HG02840 (cell line): Measurements from ENCODE around the gene MASP2.
"Not testable (repeated sequence)": the region's sequence is repeated elsewhere in the genome, so short reads cannot be mapped to it uniquely, and the experiment has no call there.

ENCODE experiments used
- ATAC-seq: cut with Tn5 transposase; IDR thresholded peaks from one replicate; pipeline ENCODE4 v1.9.1; 2021; ENCODE audit warnings: mild to moderate bottlenecking, moderate library complexity, moderate number of reproducible peaks; ENCODE audit not compliant: unreplicated experiment, low FRiP score

Gene MASP2

GRCh38 chr1:11041048-11041447 is 6.0 kb downstream of the MASP2 start:
- no peak for ATAC-seq

DNA sequence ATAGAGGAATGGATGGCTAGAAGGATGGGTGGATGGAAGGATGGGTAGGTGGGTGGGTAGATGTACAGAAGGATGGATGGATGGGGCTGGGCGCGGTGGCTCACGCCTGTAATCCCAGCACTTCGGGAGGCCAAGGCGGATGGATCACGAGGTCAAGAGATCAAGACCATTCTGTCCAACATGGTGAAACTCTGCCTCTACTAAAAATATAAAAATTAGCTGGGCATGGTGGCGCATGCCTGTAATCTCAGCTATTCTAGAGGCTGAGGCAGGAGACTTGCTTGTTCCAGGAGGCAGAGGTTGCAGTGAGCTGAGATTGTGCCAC is 7.0 kb downstream of the MASP2 start:
- ATAC-seq = not testable (repeated sequence)

GRCh38 chr1:11039351-11040104 is 7.5 kb downstream of the MASP2 start:
- ATAC-seq = no peak

DNA sequence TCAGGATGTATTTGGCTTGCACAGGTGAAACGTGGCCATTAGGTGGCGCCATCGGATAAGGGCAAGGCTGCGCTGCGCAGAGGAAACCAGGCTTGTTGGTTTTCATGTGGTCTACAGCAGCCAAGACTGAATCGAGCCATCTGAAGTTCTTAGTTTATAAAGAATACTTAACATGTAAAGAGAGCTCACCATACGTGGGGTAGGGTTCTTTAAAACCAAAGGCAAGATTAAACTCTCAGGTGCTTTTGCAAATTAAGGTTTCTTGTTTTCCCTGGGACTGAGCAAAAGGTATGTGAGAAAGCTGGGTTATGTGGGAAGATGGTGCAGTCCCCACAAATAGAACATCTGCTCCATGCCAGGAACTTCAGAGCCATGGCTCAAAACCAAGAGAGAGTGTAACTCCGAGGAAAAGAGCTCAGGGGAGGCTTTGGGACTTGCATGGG is 9.3 kb downstream of the MASP2 start:
- ATAC-seq = no peak

- not testable (repeated sequence) for ATAC-seq
Measured at GRCh38 chr1:11037019-11037739, 9.9 kb downstream of the MASP2 start.

DNA sequence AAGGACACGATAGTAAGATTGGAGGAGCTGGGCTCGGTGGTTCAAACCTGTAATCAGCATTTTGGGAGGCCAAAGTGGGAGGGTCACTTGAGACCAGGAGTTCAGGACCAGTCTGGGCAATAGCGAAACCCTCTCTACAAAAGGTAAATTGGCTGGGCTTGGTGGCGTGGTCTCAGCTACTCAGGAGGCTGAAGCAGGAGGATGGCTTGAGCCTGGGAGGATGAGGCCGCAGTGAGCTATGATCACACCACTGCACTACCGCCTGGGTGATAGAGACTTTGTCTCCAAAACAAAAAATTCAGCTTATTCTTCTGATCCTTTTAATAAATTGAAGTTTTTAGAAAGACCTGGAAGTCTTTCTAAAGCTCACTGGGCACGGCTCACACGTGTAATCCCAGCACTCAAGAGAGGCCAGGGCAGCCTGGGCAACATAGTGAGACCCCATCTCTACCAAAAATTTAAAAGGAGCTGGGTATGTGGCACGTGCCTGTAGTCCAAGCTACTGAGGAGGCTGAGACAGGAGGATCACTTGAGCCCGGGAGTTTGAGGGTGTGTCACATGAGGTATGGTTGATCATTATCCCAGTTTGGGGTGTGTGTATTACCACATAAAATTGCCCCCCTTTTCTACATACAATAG is 15.3 kb downstream of the MASP2 start:
- ATAC-seq = no peak

DNA sequence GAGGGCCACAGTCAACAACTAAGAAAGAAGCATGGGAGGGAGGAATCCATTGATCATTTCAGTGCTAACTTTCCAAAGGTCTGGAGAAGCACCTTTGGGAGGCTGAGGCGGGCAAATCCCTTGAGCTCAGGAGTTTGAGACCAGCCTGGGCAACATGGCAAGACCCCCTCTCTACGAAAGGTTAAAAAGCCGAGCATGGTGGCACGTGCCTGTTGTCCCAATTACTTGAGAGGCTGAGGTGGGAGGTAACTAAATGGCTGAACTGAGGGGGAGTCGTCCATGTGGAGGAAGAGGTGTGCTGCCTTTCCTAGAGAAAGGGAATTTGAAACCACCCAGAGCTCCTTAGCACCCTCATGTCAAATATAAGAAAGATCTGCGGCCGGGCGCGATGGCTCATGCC is 16.2 kb downstream of the MASP2 start:
- no peak for ATAC-seq

DNA sequence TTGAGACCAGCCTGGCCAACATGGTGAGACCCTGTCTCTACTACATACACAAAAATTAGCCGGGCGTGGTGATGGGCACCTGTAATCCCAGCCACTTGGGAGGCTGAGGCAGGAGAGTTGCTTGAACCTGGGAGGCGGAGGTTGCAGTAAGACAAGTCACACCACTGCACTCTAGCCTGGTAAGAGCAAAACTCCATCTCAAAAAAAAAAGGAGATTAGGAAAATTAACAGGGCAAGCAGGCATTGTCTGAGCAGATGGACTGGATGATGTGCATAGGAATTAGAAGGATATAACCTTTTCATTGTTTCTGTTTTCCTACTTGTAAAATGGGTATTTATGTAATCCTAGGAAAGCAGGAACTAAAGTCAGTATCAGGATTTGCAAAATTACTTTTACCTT is 19.0 kb downstream of the MASP2 start:
- ATAC-seq = no peak

GRCh38 chr1:11027316-11027715 is 19.7 kb downstream of the MASP2 start:
- ATAC-seq = no peak

- no peak for ATAC-seq
Measured at GRCh38 chr1:11026903-11027302, 20.1 kb downstream of the MASP2 start.

- ATAC-seq = no peak
Measured at GRCh38 chr1:11026052-11026451, 21.0 kb downstream of the MASP2 start.

GRCh38 chr1:11025618-11026017 is 21.4 kb downstream of the MASP2 start:
- no peak for ATAC-seq

DNA sequence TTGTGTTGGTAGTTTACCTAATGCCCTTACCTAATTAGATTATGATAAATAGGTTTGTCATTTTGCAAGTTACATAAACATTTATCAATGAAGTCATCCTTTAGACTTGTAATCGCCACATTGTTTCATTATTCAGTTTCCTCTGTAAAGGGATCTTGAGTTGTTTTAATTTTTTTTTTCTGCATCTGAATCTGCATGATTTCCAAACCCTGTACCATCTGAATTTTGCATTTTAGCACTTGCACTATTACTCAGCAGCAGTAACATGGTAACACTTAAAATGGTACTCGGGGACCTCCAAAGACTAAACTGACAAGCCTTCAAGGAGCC is 22.2 kb downstream of the MASP2 start:
- no peak for ATAC-seq

DNA sequence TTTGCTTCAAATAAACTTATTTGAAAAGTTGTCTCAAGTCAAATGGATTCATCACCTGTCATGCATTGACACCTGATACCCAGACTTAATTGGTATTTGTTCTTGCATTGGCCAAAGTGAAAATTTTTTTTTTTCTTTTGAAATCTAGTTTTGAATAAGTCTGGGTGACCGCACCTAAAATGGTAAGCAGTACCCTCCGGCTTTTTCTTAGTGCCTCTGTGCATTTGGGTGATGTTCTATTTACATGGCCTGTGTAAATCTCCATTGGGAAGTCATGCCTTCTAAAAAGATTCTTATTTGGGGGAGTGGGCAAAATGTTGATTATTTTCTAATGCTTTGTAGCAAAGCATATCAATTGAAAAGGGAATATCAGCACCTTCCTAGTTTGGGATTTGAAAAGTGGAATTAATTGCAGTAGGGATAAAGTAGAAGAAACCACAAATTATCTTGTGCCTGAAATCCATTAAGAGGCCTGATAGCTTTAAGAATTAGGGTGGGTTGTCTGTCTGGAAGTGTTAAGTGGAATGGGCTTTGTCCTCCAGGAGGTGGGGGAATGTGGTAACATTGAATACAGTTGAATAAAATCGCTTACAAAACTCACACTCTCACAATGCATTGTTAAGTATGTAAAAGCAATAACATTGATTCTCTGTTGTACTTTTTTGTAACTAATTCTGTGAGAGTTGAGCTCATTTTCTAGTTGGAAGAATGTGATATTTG is 22.7 kb downstream of the MASP2 start:
- ATAC-seq = no peak

DNA sequence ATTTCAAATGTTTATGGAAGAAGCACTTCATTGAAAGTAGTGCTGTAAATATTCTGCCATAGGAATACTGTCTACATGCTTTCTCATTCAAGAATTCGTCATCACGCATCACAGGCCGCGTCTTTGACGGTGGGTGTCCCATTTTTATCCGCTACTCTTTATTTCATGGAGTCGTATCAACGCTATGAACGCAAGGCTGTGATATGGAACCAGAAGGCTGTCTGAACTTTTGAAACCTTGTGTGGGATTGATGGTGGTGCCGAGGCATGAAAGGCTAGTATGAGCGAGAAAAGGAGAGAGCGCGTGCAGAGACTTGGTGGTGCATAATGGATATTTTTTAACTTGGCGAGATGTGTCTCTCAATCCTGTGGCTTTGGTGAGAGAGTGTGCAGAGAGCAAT is 23.8 kb downstream of the MASP2 start:
- ATAC-seq = no peak

GRCh38 chr1:11019971-11020370 is 27.1 kb downstream of the MASP2 start:
- no peak for ATAC-seq

GRCh38 chr1:11019358-11019757 is 27.7 kb downstream of the MASP2 start:
- not testable (repeated sequence) for ATAC-seq

GRCh38 chr1:11013160-11013531 is 33.9 kb downstream of the MASP2 start:
- ATAC-seq = no peak

GRCh38 chr1:11012260-11013159 is 34.5 kb downstream of the MASP2 start, which contains the start of gene TARDBP:
Gene TARDBP (plus strand): TSS chr1:11012654. CDS start chr1:11013728, 1,074 bp downstream.
- ATAC-seq = peak; percentile 91

GRCh38 chr1:11000526-11000925 is 46.5 kb downstream of the MASP2 start:
- ATAC-seq = no peak
